Ascending aorta (tissue), 2 donors: ENCODE data around the gene CABLES1. TPM values are rescaled to one million over a fixed set of nuclear protein-coding genes. Genes with fewer than 3 reads are reported as not detected.
"Not testable (repeated sequence)": the region's sequence is repeated elsewhere in the genome, so short reads cannot be mapped to it uniquely, and the experiment has no call there.

Experiments
- DNase-seq, 2 donors: peaks; one replicate each; pipeline ENCODE4 v3.0.0-alpha.2; 2019; ENCODE audit warnings: low spot score in 2 of 2
- H3K27ac ChIP-seq, 2 donors: fragments of 200-600 bp; sonication (generic); one replicate each; pipeline ENCODE4 v1.5.1; 2016 to 2017; ENCODE audit warnings: mild to moderate bottlenecking in 1 of 2
- H3K27me3 ChIP-seq: fragments of 200-600 bp; sonication (generic); one replicate; pipeline ENCODE4 v1.5.1; 2017
- H3K36me3 ChIP-seq, 2 donors: fragments of 200-600 bp; sonication (generic); one replicate each; pipeline ENCODE4 v1.5.1; 2016
- H3K4me1 ChIP-seq, 2 donors: fragments of 200-600 bp; sonication (generic); one replicate each; pipeline ENCODE4 v1.5.1; 2016 to 2017; ENCODE audit warnings: mild to moderate bottlenecking in 1 of 2
- H3K4me3 ChIP-seq, 2 donors: fragments of 200-600 bp; sonication (generic); one replicate each; pipeline ENCODE4 v1.5.1; 2016 to 2017; ENCODE audit warnings: mild to moderate bottlenecking in 1 of 2
- H3K9me3 ChIP-seq, 2 donors: fragments of 200-600 bp; sonication (generic); one replicate each; pipeline ENCODE4 v1.5.1; 2016
- CTCF ChIP-seq, 3 experiments: fragments of 200-600 bp in 2 of 3; fragments of 450-650 bp in 1 of 3; sonication (generic) in 2 of 3; IDR thresholded peaks; one replicate each; pipeline ENCODE4 v1.5.1; 2016 to 2019; ENCODE audit warnings: antibody characterized with exemption in 3 of 3, mild to moderate bottlenecking in 1 of 3, moderate library complexity in 1 of 3
- intact Hi-C: fragments of 100-400 bp; cut with DNase I; formaldehyde crosslinking; loops from one replicate; pipeline ENCODE4 v1.15.1; 2023
- total RNA-seq: library from RNA; depleted of rRNA; stranded (reverse); fragments of >200 nt; gene quantifications from one replicate; pipeline ENCODE4 v1.1.0, GENCODE V29; 2016

The CABLES1 gene
- total RNA-seq, 1 donor from 2014 or later: 5.4 TPM

DNA sequence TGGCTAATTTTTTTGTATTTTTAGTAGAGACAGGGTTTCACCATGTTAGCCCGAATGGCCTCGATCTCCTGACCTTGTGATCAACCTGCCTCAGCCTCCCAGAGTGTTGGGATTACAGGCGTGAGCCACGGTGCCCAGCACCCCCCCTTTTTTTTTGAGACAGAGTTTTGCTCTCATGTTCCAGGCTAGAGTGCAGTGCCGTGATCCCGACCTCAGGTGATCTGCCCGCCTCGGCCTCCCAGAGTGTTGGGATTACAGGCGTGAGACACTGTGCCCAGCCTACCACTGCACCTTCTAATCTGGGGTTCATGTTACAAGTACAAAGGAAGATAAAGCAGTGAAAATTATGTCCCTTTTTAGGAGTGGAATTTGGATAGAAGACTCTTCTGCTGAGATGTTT is 41.5 kb upstream of the CABLES1 start:
- H3K36me3 ChIP-seq: no peaks in the 10 kb centered on the region
- no peak overlapping the region for H3K27ac ChIP-seq
- intact Hi-C loops: no loop called here
- H3K4me1 ChIP-seq: no peaks in the 10 kb centered on the region
- no peaks in the 10 kb centered on the region for H3K27me3 ChIP-seq
- no peak for DNase-seq
- no peak for TF ChIP-seq CTCF (IDR thresholded peaks at IDR 0.05)
- no peaks in the 10 kb centered on the region for H3K9me3 ChIP-seq
- no peak overlapping the region for H3K4me3 ChIP-seq

DNA sequence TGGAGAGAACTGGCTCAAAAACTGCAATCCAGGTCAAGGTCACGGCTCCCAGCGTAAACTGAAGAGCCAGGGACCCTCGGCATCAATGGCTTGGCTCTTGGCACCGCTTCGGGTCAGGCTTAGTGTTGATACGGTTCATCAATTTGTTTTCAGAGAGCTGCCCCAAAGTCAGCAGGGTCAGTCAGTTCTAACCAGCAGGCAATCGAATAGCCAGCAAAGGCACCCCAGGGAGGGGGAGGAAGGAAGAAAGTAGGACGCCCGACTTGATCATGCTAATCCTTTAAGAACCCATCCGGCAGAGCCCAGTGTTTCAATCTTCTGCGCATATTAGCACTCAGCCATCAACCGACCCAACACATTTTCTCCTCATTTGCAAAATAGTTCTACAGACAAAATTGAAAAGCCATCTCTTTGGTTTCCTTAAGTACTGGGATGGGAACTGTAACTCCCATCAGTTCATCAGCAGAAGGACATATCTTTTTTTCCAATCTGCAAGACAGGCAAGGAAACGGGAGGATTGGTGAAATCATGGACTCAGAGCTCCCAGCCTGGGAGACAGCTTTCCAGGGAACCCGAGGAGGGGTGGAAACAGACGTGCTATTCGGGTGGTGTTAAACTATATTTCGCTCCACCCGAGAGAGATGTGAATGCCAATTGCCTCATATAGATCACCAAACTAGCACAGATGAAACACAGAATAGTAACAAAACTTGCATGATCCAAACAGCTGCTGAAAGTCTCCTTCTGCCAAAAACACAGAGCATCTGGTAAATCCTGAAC is 40.7 kb upstream of the CABLES1 start:
- H3K36me3 ChIP-seq: no peaks in the 10 kb centered on the region
- intact Hi-C loops: no loop called here
- no peak for DNase-seq

GRCh38 chr18:23095463-23095862 is 39.8 kb upstream of the CABLES1 start:
- intact Hi-C loops: no loop called here
- no peak overlapping the region for H3K4me3 ChIP-seq
- no peaks in the 10 kb centered on the region for H3K9me3 ChIP-seq
- H3K27me3 ChIP-seq: no peaks in the 10 kb centered on the region
- no peak for DNase-seq
- H3K36me3 ChIP-seq: no peaks in the 10 kb centered on the region
- H3K4me1 ChIP-seq: no peaks in the 10 kb centered on the region
- no peak for TF ChIP-seq CTCF (IDR thresholded peaks at IDR 0.05)
- no peak overlapping the region for H3K27ac ChIP-seq

More for the DNA sequence above, 40.7 kb upstream of the CABLES1 start:
- Histone ChIP-seq H3K4me3 (no peak overlapping the region), H3K4me1 (no peaks in the 10 kb centered on the region), H3K27me3 (no peaks in the 10 kb centered on the region), H3K9me3 (no peaks in the 10 kb centered on the region), H3K27ac (no peak overlapping the region)
- no peak for TF ChIP-seq CTCF (IDR thresholded peaks at IDR 0.05)

DNA sequence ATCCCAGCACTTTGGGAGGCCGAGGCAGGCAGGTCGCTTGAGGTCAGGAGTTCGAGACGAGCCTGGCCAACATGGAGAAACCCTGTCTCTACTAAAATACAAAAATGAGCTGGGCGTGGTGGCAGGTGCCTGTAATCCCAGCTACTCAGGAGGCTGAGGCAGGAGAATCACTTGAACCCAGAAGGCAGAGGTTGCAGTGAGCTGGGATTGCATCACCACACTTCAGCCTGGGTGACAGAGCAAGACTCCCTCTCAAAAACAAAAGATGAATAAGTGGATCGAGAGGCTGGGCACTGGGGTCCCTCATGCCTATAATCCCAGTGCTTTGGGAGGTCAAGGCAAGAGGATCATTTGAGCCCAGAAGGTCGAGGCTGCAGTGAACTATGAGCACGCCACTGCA is 38.3 kb upstream of the CABLES1 start:
- H3K27ac ChIP-seq, H3K4me1 ChIP-seq, H3K27me3 ChIP-seq, H3K4me3 ChIP-seq, DNase-seq, H3K36me3 ChIP-seq, intact Hi-C loops, H3K9me3 ChIP-seq: not testable (repeated sequence)

GRCh38 chr18:23099621-23100020 is 35.7 kb upstream of the CABLES1 start:
- DNase-seq: no peak
- no peaks in the 10 kb centered on the region for H3K36me3 ChIP-seq
- H3K9me3 ChIP-seq: no peaks in the 10 kb centered on the region
- no peaks in the 10 kb centered on the region for H3K4me1 ChIP-seq
- intact Hi-C loops: no loop called here
- TF ChIP-seq CTCF (IDR thresholded peaks at IDR 0.05): no peak
- H3K27ac ChIP-seq: no peak overlapping the region
- no peaks in the 10 kb centered on the region for H3K27me3 ChIP-seq
- no peak overlapping the region for H3K4me3 ChIP-seq

DNA sequence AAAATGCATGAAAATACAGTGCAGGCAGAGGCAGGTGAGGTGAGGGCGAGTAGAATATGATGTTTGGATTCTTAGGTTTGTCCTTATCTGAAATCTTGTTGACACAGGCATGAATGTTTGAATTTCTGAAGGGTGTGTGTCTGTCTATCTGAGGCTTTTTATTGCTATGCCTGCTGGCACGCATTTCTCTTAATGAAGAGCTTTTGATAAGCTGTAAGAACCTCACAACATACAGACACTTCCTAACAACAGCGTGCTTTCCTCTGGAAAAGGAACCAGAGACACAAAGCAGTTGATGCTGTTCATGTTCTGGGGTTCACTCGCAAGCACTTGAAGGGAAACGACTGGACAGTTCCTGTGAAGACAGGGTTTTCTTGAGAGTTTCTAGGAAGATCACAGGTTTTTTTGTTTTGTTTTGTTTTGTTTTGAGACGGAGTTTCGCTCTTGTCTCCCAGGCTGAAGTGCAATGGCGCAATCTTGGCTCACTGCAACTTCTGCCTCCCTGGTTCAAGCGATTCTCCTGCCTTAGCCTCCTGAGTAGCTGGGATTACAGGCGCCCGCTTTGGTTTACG is 33.3 kb upstream of the CABLES1 start:
- DNase-seq: no peak
- Histone ChIP-seq H3K4me3 (no peak overlapping the region), H3K9me3 (no peaks in the 10 kb centered on the region), H3K27me3 (no peaks in the 10 kb centered on the region), H3K4me1 (peaks cover 0 to 11% of the 10 kb centered on the region in 2 donors), H3K27ac (no peak overlapping the region), H3K36me3 (no peaks in the 10 kb centered on the region)
- intact Hi-C loops: no loop called here
- no peak for TF ChIP-seq CTCF (IDR thresholded peaks at IDR 0.05)
